HUES48 (cell line): ENCODE measurements around the gene BCL2A1.

Experiments used
- H3K27ac ChIP-seq: one replicate; pipeline ENCODE4 v1.7.0; 2013; ENCODE audit warnings: low read depth, low read length, inconsistent platforms
- H3K27me3 ChIP-seq: 2 replicates; pipeline ENCODE4 v1.6.1; 2013; ENCODE audit warnings: mild to moderate bottlenecking, low read length; ENCODE audit not compliant: control insufficient read depth, insufficient read depth
- H3K36me3 ChIP-seq: 2 replicates; pipeline ENCODE4 v1.6.1; 2013; ENCODE audit warnings: low read length; ENCODE audit not compliant: control insufficient read depth, insufficient read depth
- H3K4me1 ChIP-seq: 2 replicates; pipeline ENCODE4 v1.6.1; 2013; ENCODE audit warnings: mild to moderate bottlenecking, low read length; ENCODE audit not compliant: control insufficient read depth, insufficient read depth
- H3K4me3 ChIP-seq: 2 replicates; pipeline ENCODE4 v1.5.1; 2013; ENCODE audit warnings: mild to moderate bottlenecking, low read depth, low read length
- H3K9ac ChIP-seq: 2 replicates; pipeline ENCODE4 v1.6.1; 2013; ENCODE audit warnings: mild to moderate bottlenecking, low read depth, low read length, moderate library complexity
- H3K9me3 ChIP-seq: 2 replicates; pipeline ENCODE4 v1.6.1; 2013; ENCODE audit warnings: low read length; ENCODE audit not compliant: control insufficient read depth, insufficient read depth

The BCL2A1 gene

GRCh38 chr15:80010131-80010673, 39.2 kb upstream of the BCL2A1 start:
- Histone ChIP-seq H3K4me3 (no peak overlapping the region), H3K27ac (no peak overlapping the region)

GRCh38 chr15:80007532-80007931, 36.5 kb upstream of the BCL2A1 start:
- H3K4me1 ChIP-seq, result no peaks in the 10 kb centered on the region
- H3K4me3 ChIP-seq, result no peak overlapping the region
- no peaks in the 10 kb centered on the region for H3K36me3 ChIP-seq
- H3K9ac ChIP-seq, result no peak overlapping the region
- H3K9me3 ChIP-seq, result no peaks in the 10 kb centered on the region
- no peak overlapping the region for H3K27ac ChIP-seq
- no peaks in the 10 kb centered on the region for H3K27me3 ChIP-seq

More at GRCh38 chr15:80010131-80010673, 39.2 kb upstream of the BCL2A1 start:
- Histone ChIP-seq H3K36me3 (no peaks in the 10 kb centered on the region), H3K27me3 (no peaks in the 10 kb centered on the region), H3K4me1 (no peaks in the 10 kb centered on the region), H3K9me3 (no peaks in the 10 kb centered on the region), H3K9ac (no peak overlapping the region)

- no peak overlapping the region for H3K9ac ChIP-seq
- H3K4me3 ChIP-seq, result no peak overlapping the region
- H3K36me3 ChIP-seq, result no peaks in the 10 kb centered on the region
- H3K4me1 ChIP-seq, result no peaks in the 10 kb centered on the region
- H3K9me3 ChIP-seq, result no peaks in the 10 kb centered on the region
- H3K27me3 ChIP-seq, result no peaks in the 10 kb centered on the region
- no peak overlapping the region for H3K27ac ChIP-seq
Measured at GRCh38 chr15:80006946-80007345, 36.0 kb upstream of the BCL2A1 start.

- no peaks in the 10 kb centered on the region for H3K9me3 ChIP-seq
- no peak overlapping the region for H3K9ac ChIP-seq
- no peaks in the 10 kb centered on the region for H3K36me3 ChIP-seq
- no peak overlapping the region for H3K4me3 ChIP-seq
- no peaks in the 10 kb centered on the region for H3K27me3 ChIP-seq
- no peaks in the 10 kb centered on the region for H3K4me1 ChIP-seq
- H3K27ac ChIP-seq, result no peak overlapping the region
Measured at GRCh38 chr15:80003934-80004472, 33.0 kb upstream of the BCL2A1 start.

- Histone ChIP-seq H3K9me3 (no peaks in the 10 kb centered on the region), H3K27ac (no peak overlapping the region), H3K27me3 (no peaks in the 10 kb centered on the region), H3K36me3 (no peaks in the 10 kb centered on the region), H3K4me3 (no peak overlapping the region), H3K9ac (no peak overlapping the region), H3K4me1 (no peaks in the 10 kb centered on the region)
Measured at GRCh38 chr15:80003171-80003570, 32.2 kb upstream of the BCL2A1 start.

DNA sequence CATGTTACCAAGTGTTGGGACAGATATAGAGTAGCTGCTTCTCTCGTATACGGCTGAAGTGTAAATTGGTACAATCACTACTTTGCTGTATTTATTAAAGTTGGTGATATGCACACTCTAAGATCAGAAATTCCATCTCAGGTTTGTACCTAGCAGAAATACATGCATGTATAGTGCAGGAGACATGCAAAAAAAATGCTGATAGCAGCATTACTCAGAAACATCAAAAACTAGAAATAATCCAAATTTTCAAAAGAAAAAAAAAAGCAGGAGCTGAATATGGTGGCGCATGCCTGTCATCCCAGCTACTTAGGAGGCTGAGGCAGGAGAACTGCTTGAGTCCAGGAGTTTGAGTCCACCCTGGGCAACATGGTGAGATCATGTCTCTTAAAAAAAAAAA, 31.3 kb upstream of the BCL2A1 start:
- H3K9ac ChIP-seq, result no peak overlapping the region
- H3K27me3 ChIP-seq, result no peaks in the 10 kb centered on the region
- H3K9me3 ChIP-seq, result no peaks in the 10 kb centered on the region
- no peaks in the 10 kb centered on the region for H3K4me1 ChIP-seq
- H3K27ac ChIP-seq, result no peak overlapping the region
- H3K4me3 ChIP-seq, result no peak overlapping the region
- no peaks in the 10 kb centered on the region for H3K36me3 ChIP-seq

- H3K36me3 ChIP-seq, result no peaks in the 10 kb centered on the region
- H3K27me3 ChIP-seq, result no peaks in the 10 kb centered on the region
- H3K9ac ChIP-seq, result no peak overlapping the region
- no peak overlapping the region for H3K27ac ChIP-seq
- H3K9me3 ChIP-seq, result no peaks in the 10 kb centered on the region
- no peak overlapping the region for H3K4me3 ChIP-seq
- no peaks in the 10 kb centered on the region for H3K4me1 ChIP-seq
Measured at GRCh38 chr15:79994615-79995014, 23.6 kb upstream of the BCL2A1 start.

DNA sequence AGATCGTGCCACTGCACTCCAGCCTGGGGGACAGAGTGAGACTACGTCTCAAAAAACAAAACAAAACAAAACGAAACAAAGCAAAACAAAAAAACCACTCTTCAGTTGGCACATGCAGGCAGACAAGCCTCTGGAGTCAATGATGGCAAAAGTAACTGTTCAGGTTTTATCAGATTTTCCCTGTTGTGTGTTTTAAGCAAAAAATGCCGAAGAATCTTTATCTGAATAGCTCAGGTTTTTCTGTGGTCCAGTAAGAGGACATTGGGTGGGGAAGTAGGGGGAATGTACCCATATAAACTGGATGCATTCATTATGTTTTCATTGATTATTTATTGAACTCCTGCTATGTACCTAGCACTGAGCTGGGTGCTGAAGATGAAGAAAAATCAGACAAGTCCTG, 20.8 kb upstream of the BCL2A1 start:
- Histone ChIP-seq H3K4me1 (no peaks in the 10 kb centered on the region), H3K27me3 (no peaks in the 10 kb centered on the region), H3K36me3 (no peaks in the 10 kb centered on the region), H3K27ac (no peak overlapping the region), H3K4me3 (no peak overlapping the region), H3K9me3 (no peaks in the 10 kb centered on the region), H3K9ac (no peak overlapping the region)

DNA sequence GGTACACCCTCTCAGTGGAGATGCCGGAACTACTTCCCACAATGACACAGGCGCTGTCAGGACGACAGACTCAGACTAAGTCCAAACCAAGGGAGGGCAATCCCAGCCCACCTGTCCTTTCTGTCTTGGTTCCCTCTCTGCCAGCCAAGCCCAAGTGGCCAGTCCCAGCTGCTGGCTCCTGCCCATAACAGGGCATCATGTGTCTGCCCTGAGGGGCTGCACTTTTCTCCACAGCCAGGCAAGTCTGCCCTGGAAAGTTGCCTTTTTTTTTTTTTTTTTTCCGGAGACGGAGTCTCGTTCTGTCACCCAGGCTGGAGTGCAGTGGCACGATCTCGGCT, 20.0 kb upstream of the BCL2A1 start:
- no peak overlapping the region for H3K4me3 ChIP-seq
- no peaks in the 10 kb centered on the region for H3K27me3 ChIP-seq
- H3K9me3 ChIP-seq, result no peaks in the 10 kb centered on the region
- H3K9ac ChIP-seq, result no peak overlapping the region
- no peak overlapping the region for H3K27ac ChIP-seq
- H3K36me3 ChIP-seq, result no peaks in the 10 kb centered on the region
- H3K4me1 ChIP-seq, result no peaks in the 10 kb centered on the region

GRCh38 chr15:79990280-79990996, 19.4 kb upstream of the BCL2A1 start:
- H3K27me3 ChIP-seq, result no peaks in the 10 kb centered on the region
- no peaks in the 10 kb centered on the region for H3K36me3 ChIP-seq
- no peak overlapping the region for H3K4me3 ChIP-seq
- no peak overlapping the region for H3K27ac ChIP-seq
- no peak overlapping the region for H3K9ac ChIP-seq
- no peaks in the 10 kb centered on the region for H3K9me3 ChIP-seq
- no peaks in the 10 kb centered on the region for H3K4me1 ChIP-seq

DNA sequence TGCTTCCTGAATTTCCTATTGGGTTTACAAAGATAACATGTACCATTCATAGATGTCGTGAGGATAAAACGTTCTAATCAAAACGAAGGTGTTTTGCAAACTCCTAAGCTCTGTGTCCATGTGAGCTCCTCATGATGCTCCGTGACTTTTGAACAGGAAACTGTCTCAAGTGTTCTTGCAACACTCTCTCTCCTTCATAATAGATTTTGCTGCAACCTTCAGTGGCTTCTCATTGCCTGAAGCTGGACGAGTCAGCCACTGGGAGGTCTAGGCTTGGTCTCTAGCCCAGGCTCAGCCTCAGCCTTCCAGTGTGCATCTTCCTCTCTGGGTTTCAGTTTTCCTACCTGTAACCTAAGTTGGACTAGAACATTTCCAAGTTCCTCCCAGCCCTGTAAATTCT, 18.7 kb upstream of the BCL2A1 start:
- Histone ChIP-seq H3K4me1 (no peaks in the 10 kb centered on the region), H3K4me3 (no peak overlapping the region), H3K27me3 (no peaks in the 10 kb centered on the region), H3K36me3 (no peaks in the 10 kb centered on the region), H3K9ac (no peak overlapping the region), H3K9me3 (no peaks in the 10 kb centered on the region), H3K27ac (no peak overlapping the region)
